Esophagus squamous epithelium (tissue), 4 donors: ENCODE results near the gene UBL4A.

Source experiments
- POLR2A ChIP-seq, 4 donors: fragments of 450-650 bp; IDR thresholded peaks; one replicate each; pipeline ENCODE4 v1.6.1; 2017; ENCODE audit warnings: antibody characterized with exemption in 4 of 4, mild to moderate bottlenecking in 4 of 4, moderate library complexity in 3 of 4
- TF ChIP-seq, protein P1 (sequence below), 6 experiments: fragments of 450-650 bp in 4 of 6; fragments of 200-600 bp in 2 of 6; sonication (generic) in 2 of 6; IDR thresholded peaks; one replicate each; pipeline ENCODE4 v1.5.1; 2016 to 2019; ENCODE audit warnings: antibody characterized with exemption in 6 of 6, mild to moderate bottlenecking in 4 of 6, moderate library complexity in 4 of 6

- no peak for TF ChIP-seq POLR2A (IDR thresholded peaks at IDR 0.05)
- TF ChIP-seq, protein P1, sequence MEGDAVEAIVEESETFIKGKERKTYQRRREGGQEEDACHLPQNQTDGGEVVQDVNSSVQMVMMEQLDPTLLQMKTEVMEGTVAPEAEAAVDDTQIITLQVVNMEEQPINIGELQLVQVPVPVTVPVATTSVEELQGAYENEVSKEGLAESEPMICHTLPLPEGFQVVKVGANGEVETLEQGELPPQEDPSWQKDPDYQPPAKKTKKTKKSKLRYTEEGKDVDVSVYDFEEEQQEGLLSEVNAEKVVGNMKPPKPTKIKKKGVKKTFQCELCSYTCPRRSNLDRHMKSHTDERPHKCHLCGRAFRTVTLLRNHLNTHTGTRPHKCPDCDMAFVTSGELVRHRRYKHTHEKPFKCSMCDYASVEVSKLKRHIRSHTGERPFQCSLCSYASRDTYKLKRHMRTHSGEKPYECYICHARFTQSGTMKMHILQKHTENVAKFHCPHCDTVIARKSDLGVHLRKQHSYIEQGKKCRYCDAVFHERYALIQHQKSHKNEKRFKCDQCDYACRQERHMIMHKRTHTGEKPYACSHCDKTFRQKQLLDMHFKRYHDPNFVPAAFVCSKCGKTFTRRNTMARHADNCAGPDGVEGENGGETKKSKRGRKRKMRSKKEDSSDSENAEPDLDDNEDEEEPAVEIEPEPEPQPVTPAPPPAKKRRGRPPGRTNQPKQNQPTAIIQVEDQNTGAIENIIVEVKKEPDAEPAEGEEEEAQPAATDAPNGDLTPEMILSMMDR (IDR thresholded peaks at IDR 0.05) = no peak
Measured at GRCh38 chrX:154444755-154445246, 41.6 kb downstream of the UBL4A start.
